HCT116 (cell line): ENCODE results near the gene CBS. TPM values are rescaled to one million over a fixed set of nuclear protein-coding genes. Genes with fewer than 3 reads are reported as not detected.
"Not testable (repeated sequence)": the region's sequence is repeated elsewhere in the genome, so short reads cannot be mapped to it uniquely, and the experiment has no call there.

Source experiments
- ATAC-seq: fragments of 200-7000 bp; cut with Tn5 transposase; 2 replicates; pipeline ENCODE4 v1.9.1; 2020; ENCODE audit warnings: mild to moderate bottlenecking, moderate library complexity
- BruUV-seq: library from RNA; stranded (reverse); fragments of 400-500 nt; replicated peaks from 2 replicates; lab custom pipeline; 2021; lab: Mats Ljungman, UMichigan
- CTCF ChIA-PET: fragments of 300-600 bp; sonication (Branson Sonifier 250); formaldehyde crosslinking; loops from one replicate; lab custom pipeline; 2021; ENCODE audit warnings: antibody characterized with exemption; lab: Charles Lee
- POLR2A ChIA-PET: fragments of 300-600, 350-600 bp; sonication (Branson Sonifier 250); formaldehyde crosslinking; loops from one replicate; lab custom pipeline; 2021; ENCODE audit warnings: antibody characterized with exemption; lab: Charles Lee
- RAD21 ChIA-PET, 2 experiments: fragments of 300-600 bp; sonication (Branson Sonifier 250); formaldehyde crosslinking; loops; one replicate each; lab custom pipeline; 2023; ENCODE audit warnings: low total read pairs in 2 of 2; ENCODE audit not compliant: uncharacterized antibody in 2 of 2, unreplicated experiment in 2 of 2, low non-redundant PET in 1 of 2; lab: Charles Lee
- DNase-seq: peaks from one replicate; pipeline ENCODE4 v3.0.0-alpha.2; 2010; ENCODE audit warnings: low read depth, low spot score
- H2AFZ ChIP-seq: fragments of 200-600 bp; shearing (Covaris generic), sonication (generic); 2 replicates; pipeline ENCODE4 v1.6.1; 2017; ENCODE audit warnings: low read depth, mixed run types, mixed read lengths, antibody characterized with exemption, low read length; ENCODE audit not compliant: poor library complexity, severe bottlenecking
- H3K27ac ChIP-seq: 2 replicates; pipeline ENCODE4 v1.5.1; 2012; ENCODE audit warnings: low read depth, low read length
- H3K27me3 ChIP-seq: fragments of 200-600 bp; sonication (generic); 2 replicates; pipeline ENCODE4 v1.6.1; 2016; ENCODE audit warnings: mixed run types, low read length, mixed read lengths; ENCODE audit not compliant: insufficient read depth
- H3K36me3 ChIP-seq, 2 experiments: fragments of 200-500 bp in 1 of 2; fragments of 200-600 bp in 1 of 2; sonication (Bioruptor generic) in 1 of 2; sonication (generic) in 1 of 2; 2 replicates each; pipeline versions ENCODE4 v1.5.1 to v1.6.1; 2014 to 2016; ENCODE audit warnings: low read length in 2 of 2, inconsistent platforms in 1 of 2, mixed read lengths in 1 of 2, mixed run types in 1 of 2; ENCODE audit not compliant: insufficient read depth in 2 of 2, control insufficient read depth in 1 of 2
- H3K4me1 ChIP-seq, 2 experiments: fragments of 200-600 bp in 1 of 2; sonication (generic) in 1 of 2; 2 replicates each; pipeline versions ENCODE4 v1.5.1 to v1.6.1; 2012 to 2017; ENCODE audit warnings: low read length in 2 of 2, inconsistent platforms in 1 of 2, mild to moderate bottlenecking in 1 of 2, mixed read lengths in 1 of 2, mixed run types in 1 of 2, moderate library complexity in 1 of 2; ENCODE audit not compliant: insufficient read depth in 2 of 2, control insufficient read depth in 1 of 2
- H3K4me2 ChIP-seq: fragments of 200-600 bp; sonication (generic); 2 replicates; pipeline ENCODE4 v1.6.1; 2017; ENCODE audit warnings: mixed run types, low read length, mixed read lengths
- H3K4me3 ChIP-seq, 2 experiments: fragments of 200-600 bp in 1 of 2; sonication (generic) in 1 of 2; replicated peaks in 1 of 2; 2 replicates each; pipeline ENCODE4 v1.5.1; 2011 to 2016; ENCODE audit warnings: low read length in 2 of 2, control low read depth in 1 of 2, low read depth in 1 of 2, mild to moderate bottlenecking in 1 of 2, mixed read lengths in 1 of 2, mixed run types in 1 of 2
- H3K79me2 ChIP-seq: fragments of 200-600 bp; sonication (generic); 2 replicates; pipeline ENCODE4 v1.6.1; 2017; ENCODE audit warnings: mild to moderate bottlenecking, mixed run types, low read length, moderate library complexity, mixed read lengths; ENCODE audit not compliant: insufficient read depth
- H3K9ac ChIP-seq: fragments of 200-600 bp; sonication (generic); 2 replicates; pipeline ENCODE4 v1.6.1; 2016; ENCODE audit warnings: low read length, mixed read lengths
- H3K9me2 ChIP-seq: fragments of 200-600 bp; sonication (generic), shearing (Covaris generic); 2 replicates; pipeline ENCODE4 v1.6.1; 2017; ENCODE audit warnings: mixed run types, mild to moderate bottlenecking, moderate library complexity; ENCODE audit not compliant: insufficient read depth
- H3K9me3 ChIP-seq, 2 experiments: fragments of 200-500 bp in 1 of 2; fragments of 200-600 bp in 1 of 2; sonication (Bioruptor generic) in 1 of 2; sonication (generic) in 1 of 2; 2 replicates each; pipeline ENCODE4 v1.6.1; 2014 to 2017; ENCODE audit warnings: low read length in 2 of 2, mixed read lengths in 2 of 2, inconsistent platforms in 1 of 2, low read depth in 1 of 2, mild to moderate bottlenecking in 1 of 2, mixed run types in 1 of 2, moderate library complexity in 1 of 2; ENCODE audit not compliant: control insufficient read depth in 1 of 2, insufficient read depth in 1 of 2
- H4K20me1 ChIP-seq: fragments of 200-600 bp; sonication (generic), shearing (Covaris generic); 2 replicates; pipeline ENCODE4 v1.6.1; 2017; ENCODE audit warnings: mixed run types, mild to moderate bottlenecking, moderate library complexity; ENCODE audit not compliant: insufficient read depth
- intact Hi-C: fragments of 100-400 bp; cut with micrococcal nuclease; formaldehyde crosslinking; loops from 2 replicates; pipeline ENCODE4 v1.10.0; 2022
- total RNA-seq: library from RNA; stranded (reverse); gene quantifications from one replicate; pipeline ENCODE4 v1.2.1, GENCODE V29; 2021; ENCODE audit not compliant: unreplicated experiment

CBS gene
- total RNA-seq, 1 experiment from 2014 or later: 1.4 TPM

DNA sequence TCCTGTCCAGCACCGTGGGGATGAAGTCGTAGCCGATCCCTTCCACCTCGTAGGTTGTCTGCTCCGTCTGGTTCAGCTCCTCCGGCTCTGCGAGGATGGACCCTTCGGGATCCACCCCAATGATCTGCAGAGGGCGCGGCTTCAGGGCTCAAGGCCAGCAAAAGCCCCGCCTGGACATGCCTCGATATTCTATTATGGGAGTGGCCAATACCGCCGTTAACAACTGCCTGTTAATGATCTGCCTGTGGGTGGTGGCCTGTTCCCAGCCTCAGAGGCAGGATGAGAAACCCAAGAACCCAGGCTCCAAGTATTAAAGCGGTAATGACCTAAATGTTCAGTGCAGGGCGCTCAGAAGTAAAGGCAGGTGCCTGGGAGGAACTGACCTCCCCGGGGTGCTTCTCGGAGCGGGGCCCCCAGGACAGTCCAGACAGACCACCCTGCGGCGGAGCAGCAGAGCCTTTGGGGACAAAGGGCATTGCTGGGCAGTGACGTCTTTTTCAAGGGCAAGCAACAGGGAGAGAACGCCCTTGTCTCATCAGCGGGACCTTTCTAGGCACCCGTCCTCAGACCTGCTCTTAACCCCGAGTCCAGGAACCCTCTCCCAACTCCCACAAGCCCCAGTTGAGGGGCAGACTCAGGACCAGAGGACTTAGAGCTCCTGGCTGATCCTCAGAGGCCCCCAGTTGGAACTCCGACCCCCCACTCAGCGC lies 12.5 kb downstream of the CBS start:
- BruUV-seq, H3K4me2 ChIP-seq, ATAC-seq: not testable (repeated sequence)

DNA sequence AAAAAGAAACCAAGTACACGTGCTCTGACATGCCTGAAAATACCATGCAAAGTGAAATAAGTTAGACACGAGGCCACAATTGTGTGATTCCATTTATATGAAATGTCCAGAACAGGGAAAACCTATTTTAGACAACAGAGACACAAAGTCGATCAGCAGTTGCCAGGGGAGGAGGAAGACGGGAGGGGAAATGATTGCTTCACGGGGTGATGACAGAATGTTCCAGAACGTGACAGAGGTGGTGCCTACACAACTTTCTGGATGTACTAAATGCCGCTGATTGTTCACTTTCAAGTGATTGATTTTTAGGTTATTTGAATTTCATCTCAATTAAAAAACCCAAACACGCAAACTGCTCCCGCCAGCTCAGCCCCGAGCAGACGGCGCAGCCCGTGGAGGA lies 22.5 kb downstream of the CBS start:
- H3K27ac ChIP-seq, H2AFZ ChIP-seq, H3K4me3 ChIP-seq, RAD21 ChIA-PET, H3K27me3 ChIP-seq, POLR2A ChIA-PET, H3K4me2 ChIP-seq, H3K9me2 ChIP-seq, H3K79me2 ChIP-seq, H3K4me1 ChIP-seq, H3K9ac ChIP-seq, CTCF ChIA-PET, BruUV-seq, H4K20me1 ChIP-seq, H3K36me3 ChIP-seq, DNase-seq, intact Hi-C loops, H3K9me3 ChIP-seq, ATAC-seq: not testable (repeated sequence)

More for the DNA sequence above, 12.5 kb downstream of the CBS start:
- CTCF ChIA-PET, H3K27me3 ChIP-seq, H3K27ac ChIP-seq, H3K36me3 ChIP-seq, RAD21 ChIA-PET, POLR2A ChIA-PET, H3K9me2 ChIP-seq, intact Hi-C loops, H3K9me3 ChIP-seq, H3K4me3 ChIP-seq, H4K20me1 ChIP-seq, H3K79me2 ChIP-seq, H3K9ac ChIP-seq, H3K4me1 ChIP-seq, DNase-seq, H2AFZ ChIP-seq: not testable (repeated sequence)

DNA sequence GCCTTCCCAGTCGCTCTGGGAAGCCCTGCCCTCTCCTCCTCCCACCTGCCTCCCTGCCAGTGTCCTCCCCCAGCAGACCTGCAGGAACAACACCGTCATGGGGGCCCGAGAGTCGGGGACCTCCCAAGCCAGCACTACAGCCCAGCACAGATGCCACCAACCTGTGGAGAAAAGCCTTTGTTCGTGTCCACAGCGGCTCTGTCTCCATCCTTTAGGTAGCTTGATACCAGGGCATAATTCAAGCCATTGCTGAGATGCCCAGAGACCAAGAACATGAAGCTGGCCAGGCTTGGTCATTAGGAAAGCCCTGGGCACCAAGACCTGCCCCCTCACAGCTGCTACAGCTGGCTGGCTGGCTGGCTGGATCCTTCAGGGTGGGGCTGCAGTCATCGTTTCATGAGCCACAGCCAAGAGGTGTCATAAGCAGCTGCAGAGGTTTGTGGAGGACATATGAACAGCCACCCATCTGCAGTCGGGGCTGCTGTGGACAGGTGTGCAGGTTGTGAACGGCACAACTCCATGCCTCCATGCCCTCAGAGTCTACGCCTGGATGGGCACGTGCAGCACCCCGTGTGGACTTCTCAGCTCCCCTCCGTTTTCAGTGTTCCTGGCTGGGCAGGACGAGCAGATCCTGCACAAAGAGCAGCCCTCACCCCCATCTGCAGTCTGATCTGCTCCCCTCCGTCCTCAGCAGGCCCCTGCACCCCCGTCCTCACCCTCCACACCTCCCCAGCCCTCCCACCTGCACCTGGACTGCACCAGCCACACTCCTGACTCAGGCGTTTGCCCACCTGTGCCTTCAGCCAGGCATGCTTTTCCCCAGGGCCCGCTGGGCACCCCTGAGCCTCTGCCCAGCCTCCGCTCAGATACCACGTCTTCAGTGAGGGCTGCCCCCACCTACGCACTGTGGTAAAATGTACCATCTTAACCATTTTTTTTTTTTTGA lies 29.5 kb downstream of the CBS start:
- H3K79me2 ChIP-seq, H3K9ac ChIP-seq, H3K4me3 ChIP-seq, H4K20me1 ChIP-seq, intact Hi-C loops, H2AFZ ChIP-seq, H3K9me3 ChIP-seq, BruUV-seq, H3K4me2 ChIP-seq, POLR2A ChIA-PET, CTCF ChIA-PET, RAD21 ChIA-PET, H3K36me3 ChIP-seq, H3K4me1 ChIP-seq, H3K27ac ChIP-seq, DNase-seq, H3K27me3 ChIP-seq, H3K9me2 ChIP-seq, ATAC-seq: not testable (repeated sequence)

DNA sequence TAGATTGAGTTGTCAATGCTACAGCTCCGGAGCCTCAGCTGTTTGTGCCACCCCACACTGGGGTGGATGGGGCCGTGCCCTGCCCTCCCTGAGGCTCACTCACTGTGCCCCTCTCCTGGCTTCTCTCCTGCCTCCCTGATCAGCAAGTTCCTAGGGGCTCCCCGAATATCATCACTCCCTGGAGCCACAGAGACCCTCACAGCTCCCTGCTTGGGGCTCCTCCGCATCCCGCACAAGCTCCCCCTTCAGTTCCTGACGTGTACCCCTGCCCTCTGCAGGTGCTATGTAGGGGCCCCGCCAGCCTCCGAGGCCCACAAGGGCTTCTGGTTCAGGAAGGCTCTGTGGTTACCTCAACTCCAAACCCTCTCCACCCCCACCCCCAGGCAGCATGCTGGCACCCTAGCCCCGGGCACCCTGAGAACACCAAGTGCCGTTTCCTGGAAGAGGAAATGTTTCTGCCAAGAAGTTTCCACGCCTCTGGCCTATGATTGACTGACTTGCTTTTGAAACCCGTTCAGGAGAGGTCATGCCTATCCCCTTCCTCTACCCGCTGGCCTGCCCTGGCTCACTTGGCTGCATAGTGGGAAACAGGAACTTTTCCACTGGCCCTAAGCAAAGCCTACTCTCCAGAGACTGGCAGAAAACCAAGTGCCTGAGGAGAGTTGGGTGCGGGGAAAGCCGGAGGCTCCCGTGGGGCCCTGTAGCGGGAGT lies 30.3 kb downstream of the CBS start:
- H3K4me3 ChIP-seq, RAD21 ChIA-PET, ATAC-seq, intact Hi-C loops, H3K4me2 ChIP-seq, H3K4me1 ChIP-seq, H3K36me3 ChIP-seq, H3K9ac ChIP-seq, CTCF ChIA-PET, H3K79me2 ChIP-seq, H3K9me2 ChIP-seq, DNase-seq, H3K27me3 ChIP-seq, BruUV-seq, H3K9me3 ChIP-seq, H2AFZ ChIP-seq, H3K27ac ChIP-seq, POLR2A ChIA-PET, H4K20me1 ChIP-seq: not testable (repeated sequence)
